Naive thymus-derived CD8-positive, alpha-beta T cell (primary cell): ENCODE results near the gene TNFRSF25. TPM values are rescaled to one million over a fixed set of nuclear protein-coding genes. Genes with fewer than 3 reads are reported as not detected.

Experiments used
- ATAC-seq, 2 donors: fragments of 150-1000 bp; cut with Tn5 transposase in 1 of 2; sonication (Bioruptor Pico), chemical (Tn5 transposase) in 1 of 2; 1 replicate in 1 of 2; 2 replicates in 1 of 2; pipeline ENCODE4 v1.10.0; 2021; ENCODE audit warnings: mild to moderate bottlenecking in 2 of 2, moderate library complexity in 2 of 2
- POLR2A ChIA-PET: fragments of 350-600 bp; sonication (Branson Sonifier 250); formaldehyde crosslinking; loops from one replicate; lab custom pipeline; 2021; ENCODE audit warnings: antibody characterized with exemption; lab: Charles Lee
- DNase-seq, 10 donors: peaks; one replicate each; pipeline versions ENCODE4 v3.0.0 to v3.0.0-alpha.2; 2020 to 2022
- H3K27ac Mint-ChIP-seq, 10 donors: one replicate each; pipeline ENCODE4 v1.8.0; 2020 to 2022; ENCODE audit warnings: mild to moderate bottlenecking in 10 of 10, mixed read lengths in 10 of 10, moderate library complexity in 4 of 10, inconsistent platforms in 1 of 10
- H3K27me3 Mint-ChIP-seq, 5 donors: one replicate each; pipeline ENCODE4 v1.8.0; 2021 to 2022; ENCODE audit warnings: mixed read lengths in 5 of 5
- H3K36me3 Mint-ChIP-seq, 3 donors: one replicate each; pipeline ENCODE4 v1.8.0; 2020 to 2022; ENCODE audit warnings: mixed read lengths in 3 of 3, mild to moderate bottlenecking in 2 of 3, inconsistent platforms in 1 of 3
- H3K4me1 Mint-ChIP-seq, 4 donors: one replicate each; pipeline ENCODE4 v1.8.0; 2021 to 2022; ENCODE audit warnings: mixed read lengths in 4 of 4
- H3K4me3 Mint-ChIP-seq, 10 donors: one replicate each; pipeline ENCODE4 v1.8.0; 2020 to 2022; ENCODE audit warnings: mild to moderate bottlenecking in 10 of 10, mixed read lengths in 10 of 10, moderate library complexity in 6 of 10, inconsistent platforms in 1 of 10
- H3K9me3 Mint-ChIP-seq, 9 donors: one replicate each; pipeline ENCODE4 v1.8.0; 2020 to 2022; ENCODE audit warnings: mixed read lengths in 9 of 9, mild to moderate bottlenecking in 3 of 9, inconsistent platforms in 1 of 9, moderate library complexity in 1 of 9
- polyA plus RNA-seq, 3 donors: library from polyadenylated mRNA; unstranded; fragments of 300-500 nt; fragmentation: Illumina TruSeq; gene quantifications; one replicate each; pipeline ENCODE4 v1.2.3, GENCODE V29; 2021
- total RNA-seq, 8 experiments: library from RNA in 2 of 8; stranded (reverse) in 2 of 8; gene quantifications; one replicate each; pipeline ENCODE4 v1.2.3 and lab custom pipeline; 2021 to 2026

Gene TNFRSF25
- total and polyA plus RNA-seq, 5 experiments from 2014 or later: 7.2 to 381 (median 28.7) TPM

DNA sequence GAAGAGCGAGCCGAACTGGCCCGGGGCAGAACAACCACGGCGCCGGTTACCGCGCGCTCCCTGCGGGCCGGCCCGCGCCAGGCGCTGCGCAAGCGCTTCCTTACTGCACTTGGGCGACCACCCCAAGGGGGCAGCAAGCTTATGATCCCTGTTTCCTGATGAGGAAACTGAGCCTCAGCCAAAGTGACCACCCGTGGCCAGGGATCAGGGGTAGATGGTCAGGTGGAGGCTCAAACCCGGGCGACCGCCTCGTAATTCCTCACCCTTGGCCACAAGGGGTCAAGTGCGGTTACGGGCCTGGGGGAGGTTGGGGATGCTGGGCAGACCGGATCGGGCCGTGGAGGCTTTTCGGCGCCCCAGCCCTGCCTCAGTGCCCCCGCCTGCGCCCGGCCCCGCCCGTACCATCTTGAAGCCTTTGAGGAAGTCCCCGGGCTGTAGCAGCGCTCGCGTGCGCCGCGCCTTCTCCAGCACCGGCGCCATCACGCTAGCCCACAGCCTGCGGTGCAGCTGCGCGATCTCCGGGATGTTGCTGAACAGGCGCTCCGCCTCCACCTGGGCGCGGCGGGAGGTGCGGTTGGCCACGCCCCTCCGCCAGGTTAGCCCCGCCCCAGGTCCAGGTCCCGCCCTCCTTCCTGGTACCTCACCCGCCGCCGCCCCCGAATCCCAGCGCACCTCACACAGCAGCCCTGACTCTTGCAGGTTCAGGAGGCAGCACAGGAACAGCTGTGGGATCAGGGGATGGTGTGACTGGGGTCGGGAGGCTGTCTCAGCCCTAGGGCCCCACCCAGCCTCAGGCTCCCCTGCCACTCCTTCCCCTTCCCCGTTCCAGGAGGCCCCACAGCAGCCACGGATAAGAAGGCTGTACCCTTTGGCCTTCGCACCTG is 5.4 kb upstream of the TNFRSF25 start:
- DNase-seq: no peak
- H3K4me1 Mint-ChIP-seq: peaks cover 2 to 12% (median 8%) of the 10 kb centered on the region in 4 donors
- H3K4me3 Mint-ChIP-seq: no peak overlapping the region
- peaks cover 0 to 3% (median 0%) of the 10 kb centered on the region in 5 donors for H3K27me3 Mint-ChIP-seq
- H3K9me3 Mint-ChIP-seq: no peaks in the 10 kb centered on the region
- no peak for ATAC-seq
- POLR2A ChIA-PET: interaction anchor here (1.0 to 2.1 kb wide), 4 partner anchors 9 to 23 kb away, joined by 5 to 16 read pairs (median 6); no protein-coding TSS in a partner anchor
- no peak overlapping the region for H3K27ac Mint-ChIP-seq
- no peaks in the 10 kb centered on the region for H3K36me3 Mint-ChIP-seq

DNA sequence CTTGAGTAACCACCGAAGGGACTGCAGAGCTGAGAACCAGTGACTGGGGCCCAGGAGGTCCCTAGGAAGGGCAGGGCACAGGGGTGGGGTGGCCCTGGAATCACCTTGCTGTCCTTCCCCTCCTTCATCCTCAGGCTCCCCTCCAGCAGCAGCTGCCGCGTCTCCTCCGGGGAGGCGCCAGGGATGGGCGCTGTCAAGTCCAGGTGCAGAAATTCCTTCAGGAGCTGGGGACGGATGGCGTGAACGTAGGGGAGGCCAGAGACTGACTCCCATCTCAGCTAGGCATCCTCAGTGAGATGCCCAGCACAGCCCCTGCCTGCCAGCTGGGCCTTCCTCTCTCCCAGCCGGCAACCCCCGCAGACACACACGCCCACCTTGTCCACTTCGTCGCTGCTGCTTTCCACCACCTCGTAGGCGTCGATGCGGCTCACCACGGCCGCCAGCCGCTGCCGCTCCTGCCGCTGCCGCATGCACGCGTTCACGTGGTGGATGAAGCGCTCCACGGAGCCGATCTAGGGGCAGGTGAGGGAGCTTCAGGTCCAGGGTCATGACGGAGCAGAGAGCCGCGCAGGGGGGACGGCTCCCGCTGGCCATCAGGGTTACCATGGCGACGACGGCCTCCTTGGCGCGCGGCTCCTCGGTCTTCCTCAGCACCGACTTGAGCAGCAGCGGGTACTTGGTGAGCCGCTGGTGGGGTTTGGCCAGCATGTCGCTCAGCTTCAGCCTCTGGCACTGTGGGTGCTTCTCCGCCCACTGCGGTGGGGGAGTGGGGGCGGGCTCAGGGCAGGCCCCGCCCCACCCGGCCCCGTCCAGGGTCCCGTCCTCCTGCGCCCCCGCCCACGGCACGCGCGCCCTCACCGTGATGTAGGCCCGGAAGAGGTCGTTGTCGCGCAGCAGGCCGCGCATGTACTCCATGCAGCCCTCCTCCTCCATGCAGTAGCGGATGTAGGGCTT is 4.4 kb upstream of the TNFRSF25 start:
- no peak for ATAC-seq
- Mint-ChIP-seq H3K9me3 (no peaks in the 10 kb centered on the region), H3K4me1 (peaks cover 0 to 11% (median 5%) of the 10 kb centered on the region in 4 donors), H3K36me3 (peaks cover 0 to under 1% (median 0%) of the 10 kb centered on the region in 3 donors), H3K27me3 (peaks cover 0 to 2% (median 0%) of the 10 kb centered on the region in 5 donors), H3K27ac (peak overlapping the region in 1 of 10 donors; percentile 62), H3K4me3 (no peak overlapping the region)
- no peak for DNase-seq
- POLR2A ChIA-PET: interaction anchor here (0.7 to 1.7 kb wide), 2 partner anchors 10 to 21 kb away, joined by 3 to 4 read pairs; no protein-coding TSS in a partner anchor

DNA sequence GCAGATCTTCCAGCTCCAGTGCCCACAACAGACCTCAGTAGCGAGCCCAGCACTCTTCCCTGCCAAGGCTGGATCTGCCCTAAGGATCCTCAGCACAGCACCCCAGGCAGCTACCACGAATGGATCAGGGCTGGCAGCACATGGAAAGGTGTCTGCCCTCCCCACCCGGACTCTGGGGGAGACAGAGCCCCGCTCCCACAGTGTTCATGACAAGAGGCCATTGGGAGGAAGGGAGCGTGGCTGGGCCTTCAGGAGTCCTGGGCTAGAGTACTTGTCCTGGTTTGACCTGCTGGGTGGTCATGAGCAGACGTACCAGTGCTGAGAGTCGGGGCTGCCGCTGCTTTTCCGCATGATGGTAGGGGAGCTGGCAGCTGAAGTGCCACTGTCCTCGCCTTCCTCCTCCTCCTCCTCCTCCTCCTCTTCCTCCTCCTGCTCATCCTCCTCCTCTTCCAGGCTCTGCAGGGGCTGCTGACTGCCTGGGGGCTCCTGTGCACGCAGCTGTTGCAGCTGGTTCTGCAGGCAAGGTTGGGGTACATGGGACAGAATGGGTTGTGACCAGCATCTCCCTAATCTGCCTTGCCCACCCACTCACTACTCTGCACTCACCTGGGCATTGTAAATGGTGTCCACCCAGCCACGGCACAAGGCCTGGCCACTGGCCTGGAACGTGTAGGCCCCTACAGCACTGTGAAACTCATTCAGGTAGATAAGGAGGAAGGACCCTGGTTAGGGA is 2.9 kb upstream of the TNFRSF25 start:
- Mint-ChIP-seq H3K36me3 (peaks cover 0 to 9% (median 0%) of the 10 kb centered on the region in 3 donors), H3K4me1 (peaks cover 8 to 19% (median 14%) of the 10 kb centered on the region in 4 donors), H3K27me3 (peaks cover 0 to 2% (median 0%) of the 10 kb centered on the region in 5 donors), H3K27ac (peak overlapping the region in 5 of 10 donors; percentile 25 to 86 (median 60)), H3K9me3 (no peaks in the 10 kb centered on the region), H3K4me3 (peak overlapping the region in 1 of 10 donors; percentile 50)
- ATAC-seq: no peak
- no peak for DNase-seq
- POLR2A ChIA-PET: interaction anchor here (1.3 to 1.7 kb wide), 3 partner anchors 9 to 76 kb away, joined by 3 to 15 read pairs (median 4); no protein-coding TSS in a partner anchor

DNA sequence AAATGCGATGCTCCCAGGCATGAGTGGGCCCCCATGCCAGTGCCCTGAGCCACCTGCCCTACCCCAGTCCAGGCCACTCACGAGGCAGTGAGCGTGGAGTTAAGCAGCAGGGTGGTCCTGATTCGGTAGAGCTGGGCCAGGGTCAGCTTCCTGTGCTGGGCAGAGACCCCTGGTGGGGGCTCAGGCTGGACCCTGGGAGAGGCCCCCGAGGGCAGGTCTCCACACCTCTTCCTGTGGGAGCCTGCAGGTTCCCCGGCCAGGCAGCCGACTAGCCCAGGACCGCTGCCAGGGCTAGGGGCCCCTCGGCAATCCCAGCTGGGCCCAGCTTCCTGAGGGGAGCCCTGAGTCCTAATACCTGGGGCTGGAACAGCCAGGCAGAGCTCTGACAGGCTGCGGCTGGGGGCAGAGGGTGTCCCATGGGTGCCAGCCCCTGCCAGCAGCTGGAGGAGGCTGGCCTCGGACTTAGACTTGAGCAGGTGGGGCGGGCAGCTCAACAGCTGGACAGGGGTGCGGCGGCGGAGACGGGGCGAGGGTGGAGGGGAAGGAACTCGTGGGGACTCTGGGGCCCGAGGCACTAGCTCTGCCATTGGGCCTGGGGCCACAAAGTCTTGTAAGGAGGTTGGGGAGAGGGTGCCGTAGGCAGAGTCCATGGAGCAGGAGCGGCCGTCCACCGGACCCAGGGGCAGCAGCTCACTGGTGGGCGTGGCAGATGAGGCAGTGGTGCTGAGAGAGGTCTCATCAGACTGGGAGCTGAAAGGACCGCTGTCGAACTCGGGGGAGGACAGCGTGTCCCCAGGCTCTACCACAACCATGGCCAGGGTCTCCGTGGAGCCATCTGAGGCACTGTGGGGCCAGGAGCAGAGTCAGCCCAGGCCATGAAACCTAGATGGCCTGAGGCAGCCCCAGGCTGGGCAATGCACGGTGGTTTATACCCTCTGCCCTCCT is 2.0 kb upstream of the TNFRSF25 start:
- ATAC-seq (no peak), DNase-seq (no peak)
- H3K4me3 Mint-ChIP-seq: peak overlapping the region in 5 of 10 donors; percentile 19 to 95 (median 25)
- peaks cover 15 to 25% (median 18%) of the 10 kb centered on the region in 4 donors for H3K4me1 Mint-ChIP-seq
- peak overlapping the region in 2 of 10 donors; percentile 15 to 59 for H3K27ac Mint-ChIP-seq
- peaks cover 0 to 13% (median 2%) of the 10 kb centered on the region in 3 donors for H3K36me3 Mint-ChIP-seq
- peaks cover 0 to 2% (median 0%) of the 10 kb centered on the region in 5 donors for H3K27me3 Mint-ChIP-seq
- H3K9me3 Mint-ChIP-seq: no peaks in the 10 kb centered on the region
- POLR2A ChIA-PET: interaction anchor here (1.1 to 3.8 kb wide), 7 partner anchors 8 to 75 kb away, joined by 3 to 25 read pairs (median 5); no protein-coding TSS in a partner anchor

DNA sequence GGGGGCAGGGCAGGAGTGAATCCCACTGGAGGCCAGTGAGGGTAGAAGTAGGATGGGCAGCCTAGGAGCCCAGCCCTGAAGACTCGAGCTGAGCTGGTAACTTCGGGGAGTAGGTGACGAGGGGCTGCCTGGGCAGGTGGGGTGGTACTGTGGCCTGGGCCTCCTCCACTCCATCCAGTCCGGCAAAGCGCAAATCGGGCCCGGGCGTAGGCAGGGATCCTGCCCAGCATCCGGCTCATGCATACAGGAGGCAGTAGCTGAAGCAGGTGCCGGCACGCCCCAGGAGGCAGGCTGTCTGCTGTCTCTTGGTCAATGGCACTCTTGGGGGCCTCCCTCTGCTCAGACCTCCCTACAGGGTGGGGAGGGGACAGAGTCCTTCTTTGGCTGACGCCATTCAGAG is 1.3 kb upstream of the TNFRSF25 start:
- peak overlapping the region in 6 of 10 donors; percentile 11 to 88 (median 39) for H3K27ac Mint-ChIP-seq
- ATAC-seq (no peak), DNase-seq (no peak)
- peaks cover 20 to 33% (median 25%) of the 10 kb centered on the region in 4 donors for H3K4me1 Mint-ChIP-seq
- peak overlapping the region in 8 of 10 donors; percentile 22 to 95 (median 71) for H3K4me3 Mint-ChIP-seq
- POLR2A ChIA-PET: interaction anchor here (0.6 to 3.8 kb wide), 8 partner anchors 8 to 136 kb away, joined by 3 to 25 read pairs (median 5); partner anchors contain the start of genes ACOT7 and PLEKHG5
- H3K27me3 Mint-ChIP-seq: peaks cover 0 to 2% (median 0%) of the 10 kb centered on the region in 5 donors
- no peaks in the 10 kb centered on the region for H3K9me3 Mint-ChIP-seq
- H3K36me3 Mint-ChIP-seq: peaks cover 0 to 21% (median 6%) of the 10 kb centered on the region in 3 donors

DNA sequence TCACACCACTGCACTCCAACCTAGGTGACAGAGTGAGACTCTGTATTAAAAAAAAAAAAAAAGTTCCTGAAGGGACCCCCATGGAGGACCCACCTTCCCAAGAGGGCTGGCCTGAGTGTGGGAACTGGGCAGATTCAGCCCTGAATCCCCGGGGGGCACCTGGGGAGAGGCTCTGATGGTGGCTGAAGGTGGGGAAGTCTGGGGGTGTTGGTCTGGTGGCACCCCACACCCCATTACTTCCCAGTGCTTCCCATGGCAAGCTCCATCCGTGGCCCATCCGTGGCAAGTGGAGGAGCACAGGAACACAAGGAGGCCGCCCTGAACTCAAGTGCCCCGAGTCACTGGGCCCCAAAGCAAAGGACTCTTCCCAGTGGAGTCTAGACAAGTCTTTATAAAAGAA is 778 bp upstream of the TNFRSF25 start:
- H3K9me3 Mint-ChIP-seq: no peaks in the 10 kb centered on the region
- POLR2A ChIA-PET: interaction anchor here (0.6 to 3.8 kb wide), 15 partner anchors 8 to 268 kb away, joined by 3 to 25 read pairs (median 5); partner anchors contain the start of genes ACOT7 and PLEKHG5
- peaks cover 0 to 24% (median 8%) of the 10 kb centered on the region in 3 donors for H3K36me3 Mint-ChIP-seq
- peak overlapping the region; percentile 36 to 97 (median 89) for H3K4me3 Mint-ChIP-seq
- H3K27me3 Mint-ChIP-seq: peaks cover 0 to 2% (median 0%) of the 10 kb centered on the region in 5 donors
- peaks cover 21 to 37% (median 30%) of the 10 kb centered on the region in 4 donors for H3K4me1 Mint-ChIP-seq
- H3K27ac Mint-ChIP-seq: peak overlapping the region in 9 of 10 donors; percentile 44 to 96 (median 73)
- ATAC-seq (no peak), DNase-seq (no peak)

DNA sequence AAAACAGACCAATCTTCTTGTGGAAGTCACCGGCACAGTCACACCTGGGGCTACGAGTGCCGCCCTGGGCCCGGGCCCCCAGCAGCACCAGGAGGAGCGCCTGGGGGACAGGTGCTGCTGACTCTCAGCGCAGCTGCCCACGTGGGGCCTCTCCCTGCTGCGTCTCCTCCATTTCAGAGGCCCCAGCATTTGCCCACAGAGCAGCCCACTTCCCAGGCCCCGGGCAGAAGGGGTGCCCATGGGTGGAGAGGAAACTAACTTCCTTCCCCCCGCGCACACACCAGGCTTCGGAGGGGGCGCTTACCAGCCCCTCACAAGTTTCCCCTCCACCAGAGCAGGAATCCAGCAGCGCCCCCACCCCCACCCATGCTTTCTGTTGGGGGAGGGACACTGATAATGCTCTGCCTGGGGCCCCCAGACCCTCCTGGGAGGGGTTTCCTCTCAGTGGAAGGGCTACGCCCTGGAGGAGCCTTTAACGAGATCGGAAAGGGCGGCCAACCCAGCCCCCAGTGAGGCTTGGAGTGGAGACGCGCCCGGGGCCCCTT is 440 bp downstream of the TNFRSF25 start:
- ATAC-seq: peak; percentile 60 to 65
- Mint-ChIP-seq H3K4me3 (peak overlapping the region; percentile 88 to 97 (median 91)), H3K27me3 (peaks cover 0 to 2% (median 0%) of the 10 kb centered on the region in 5 donors), H3K9me3 (no peaks in the 10 kb centered on the region), H3K36me3 (peaks cover 0 to 35% (median 11%) of the 10 kb centered on the region in 3 donors), H3K27ac (peak overlapping the region; percentile 82 to 96 (median 92)), H3K4me1 (peaks cover 24 to 46% (median 40%) of the 10 kb centered on the region in 4 donors)
- peak in 7 of 10 donors; percentile 33 to 57 (median 46) for DNase-seq
- POLR2A ChIA-PET: interaction anchor here (0.7 to 3.8 kb wide), 12 partner anchors 10 to 267 kb away, joined by 3 to 25 read pairs (median 5); partner anchors contain the start of genes ACOT7, ESPN and PLEKHG5

DNA sequence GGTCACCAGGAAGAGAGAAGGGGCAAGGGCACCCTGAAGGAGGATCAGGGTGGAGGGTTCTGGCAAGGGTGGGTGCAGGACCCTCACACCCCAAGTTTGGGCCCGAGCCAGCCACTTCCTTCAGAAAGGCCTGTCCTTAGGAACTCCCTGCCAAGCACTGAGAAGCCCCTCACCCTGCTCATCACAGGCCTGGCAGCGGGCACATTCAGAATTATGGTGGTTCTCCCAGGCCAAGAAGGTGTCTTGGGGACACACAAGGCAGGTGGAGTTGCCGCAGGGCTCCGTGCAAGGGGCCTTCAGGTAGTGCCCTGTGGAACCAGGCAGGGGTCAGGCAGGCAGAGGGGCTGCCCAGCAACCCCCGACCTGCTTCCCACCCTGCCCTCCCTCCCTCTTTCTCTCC is 1.1 kb downstream of the TNFRSF25 start:
- ATAC-seq: no peak
- H3K9me3 Mint-ChIP-seq: no peaks in the 10 kb centered on the region
- peaks cover 0 to 35% (median 12%) of the 10 kb centered on the region in 3 donors for H3K36me3 Mint-ChIP-seq
- DNase-seq: no peak
- POLR2A ChIA-PET: interaction anchor here (1.4 to 3.8 kb wide), 4 partner anchors 10 to 33 kb away, joined by 4 to 25 read pairs (median 8); no protein-coding TSS in a partner anchor
- H3K27me3 Mint-ChIP-seq: peaks cover 0 to 2% (median 0%) of the 10 kb centered on the region in 5 donors
- H3K4me1 Mint-ChIP-seq: peaks cover 26 to 52% (median 44%) of the 10 kb centered on the region in 4 donors
- peak overlapping the region; percentile 87 to 96 (median 93) for H3K27ac Mint-ChIP-seq
- peak overlapping the region; percentile 88 to 97 (median 91) for H3K4me3 Mint-ChIP-seq

DNA sequence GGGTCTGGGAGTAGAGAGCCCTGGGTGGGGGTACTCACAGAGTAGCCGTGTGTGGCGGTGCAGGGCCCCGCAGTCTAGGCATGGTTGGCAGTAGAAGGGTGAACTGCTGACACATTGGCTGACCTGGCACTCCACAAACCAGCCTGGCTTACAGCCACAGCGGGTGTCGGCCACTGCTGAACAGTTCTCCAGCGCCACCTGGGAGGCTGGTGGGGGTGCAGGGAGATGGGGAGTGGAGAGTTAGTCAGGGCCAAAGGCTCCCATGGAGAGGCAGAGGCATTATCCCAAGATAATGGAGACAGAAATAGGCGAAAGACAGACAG is 1.5 kb downstream of the TNFRSF25 start:
- DNase-seq: no peak
- Mint-ChIP-seq H3K27ac (peak overlapping the region; percentile 87 to 96 (median 92)), H3K27me3 (peaks cover 0 to 4% (median 0%) of the 10 kb centered on the region in 5 donors), H3K4me3 (peak overlapping the region; percentile 88 to 97 (median 91)), H3K4me1 (peaks cover 29 to 57% (median 48%) of the 10 kb centered on the region in 4 donors), H3K9me3 (no peaks in the 10 kb centered on the region), H3K36me3 (peaks cover 0 to 35% (median 12%) of the 10 kb centered on the region in 3 donors)
- no peak for ATAC-seq
- POLR2A ChIA-PET: interaction anchor here (1.6 to 3.8 kb wide), 3 partner anchors 9 to 22 kb away, joined by 5 to 25 read pairs (median 11); no protein-coding TSS in a partner anchor

DNA sequence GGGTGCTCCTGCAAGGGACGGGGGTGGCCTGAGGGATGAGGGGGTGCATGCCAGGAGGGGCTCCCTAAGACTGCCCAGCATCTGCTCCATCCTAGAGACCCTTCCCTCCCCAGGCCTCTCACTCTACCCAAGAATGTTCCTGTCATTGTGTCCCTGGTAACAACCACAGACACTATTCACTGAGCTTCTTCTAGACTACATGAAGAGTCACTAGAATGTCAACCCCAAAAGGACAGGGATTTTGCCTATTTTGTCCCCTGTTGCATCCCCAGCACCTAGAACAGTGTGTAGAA is 2.9 kb downstream of the TNFRSF25 start:
- POLR2A ChIA-PET: interaction anchor here (0.8 to 4.7 kb wide), 7 partner anchors 8 to 28 kb away, joined by 3 to 30 read pairs (median 3); partner anchors contain the start of gene PLEKHG5
- H3K27ac Mint-ChIP-seq: peak overlapping the region; percentile 72 to 95 (median 91)
- H3K4me1 Mint-ChIP-seq: peaks cover 32 to 61% (median 51%) of the 10 kb centered on the region in 4 donors
- H3K9me3 Mint-ChIP-seq: no peaks in the 10 kb centered on the region
- H3K4me3 Mint-ChIP-seq: peak overlapping the region in 9 of 10 donors; percentile 21 to 88 (median 54)
- no peak for DNase-seq
- ATAC-seq: no peak
- H3K36me3 Mint-ChIP-seq: peaks cover 0 to 35% (median 12%) of the 10 kb centered on the region in 3 donors
- H3K27me3 Mint-ChIP-seq: peaks cover 0 to 5% (median 0%) of the 10 kb centered on the region in 5 donors
